HG03064 (cell line): ENCODE measurements around the gene ACVR1B.
"Not testable (repeated sequence)": the region's sequence is repeated elsewhere in the genome, so short reads cannot be mapped to it uniquely, and the experiment has no call there.

Experiments used
- ATAC-seq: cut with Tn5 transposase; IDR thresholded peaks from one replicate; pipeline ENCODE4 v1.9.1; 2021; ENCODE audit warnings: low read depth; ENCODE audit not compliant: unreplicated experiment

Gene ACVR1B

GRCh38 chr12:51963477-51963876 lies 12.0 kb downstream of the ACVR1B start:
- no peak for ATAC-seq

GRCh38 chr12:51969643-51970042 lies 18.1 kb downstream of the ACVR1B start:
- no peak for ATAC-seq

GRCh38 chr12:51970904-51971646 lies 19.6 kb downstream of the ACVR1B start:
- ATAC-seq = peak; percentile 78

GRCh38 chr12:51971679-51972421 lies 20.4 kb downstream of the ACVR1B start:
- no peak for ATAC-seq

GRCh38 chr12:51972422-51972812 lies 20.9 kb downstream of the ACVR1B start:
- ATAC-seq = no peak

GRCh38 chr12:51972849-51973273 lies 21.4 kb downstream of the ACVR1B start:
- ATAC-seq = no peak

GRCh38 chr12:51973560-51973959 lies 22.1 kb downstream of the ACVR1B start:
- no peak for ATAC-seq

- no peak for ATAC-seq
Observed at GRCh38 chr12:51974646-51975045, 23.1 kb downstream of the ACVR1B start.

- no peak for ATAC-seq
Observed at GRCh38 chr12:51975196-51975595, 23.7 kb downstream of the ACVR1B start.

GRCh38 chr12:51976376-51977160 lies 25.1 kb downstream of the ACVR1B start:
- ATAC-seq = no peak

- no peak for ATAC-seq
Observed at GRCh38 chr12:51977320-51977753, 25.8 kb downstream of the ACVR1B start.

- not testable (repeated sequence) for ATAC-seq
Observed at GRCh38 chr12:51979306-51979705, 27.8 kb downstream of the ACVR1B start.

GRCh38 chr12:51980051-51980808 lies 28.7 kb downstream of the ACVR1B start:
- ATAC-seq = no peak

GRCh38 chr12:51980809-51981127 lies 29.3 kb downstream of the ACVR1B start:
- no peak for ATAC-seq

GRCh38 chr12:51984657-51985056 lies 33.2 kb downstream of the ACVR1B start:
- no peak for ATAC-seq

GRCh38 chr12:51985154-51985835 lies 33.8 kb downstream of the ACVR1B start:
- ATAC-seq = no peak

- no peak for ATAC-seq
Observed at GRCh38 chr12:51986834-51987233, 35.3 kb downstream of the ACVR1B start.

- no peak for ATAC-seq
Observed at GRCh38 chr12:51992246-51992645, 40.7 kb downstream of the ACVR1B start.

- no peak for ATAC-seq
Observed at GRCh38 chr12:51994539-51994820, 43.0 kb downstream of the ACVR1B start.

- ATAC-seq = no peak
Observed at GRCh38 chr12:51994959-51995358, 43.5 kb downstream of the ACVR1B start.
